ENCODE measurements around the gene FBXL7.

FBXL7 gene

DNA sequence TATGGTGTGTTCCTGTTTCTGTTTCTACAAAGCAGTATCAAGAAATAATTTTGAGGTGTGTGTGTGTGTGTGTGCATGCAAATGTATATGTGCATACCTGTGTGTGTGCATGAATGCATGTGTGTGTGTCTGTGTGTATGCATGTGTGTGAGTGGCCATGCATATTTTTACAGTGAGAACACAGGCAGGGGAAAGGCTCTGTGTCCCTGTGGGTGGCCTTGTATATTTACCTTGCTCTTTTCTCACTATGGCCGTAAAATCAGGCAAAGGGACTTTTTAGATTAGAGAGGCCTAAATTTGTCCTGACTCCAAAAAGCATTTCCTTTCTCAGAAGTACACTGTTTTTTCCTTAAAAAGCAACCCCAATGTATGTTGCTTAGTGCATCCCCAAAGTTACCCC is 386.2 kb downstream of the FBXL7 start:
- no peak for DNase-seq (ENCODE audit: low read depth in 2 of 2)

DNA sequence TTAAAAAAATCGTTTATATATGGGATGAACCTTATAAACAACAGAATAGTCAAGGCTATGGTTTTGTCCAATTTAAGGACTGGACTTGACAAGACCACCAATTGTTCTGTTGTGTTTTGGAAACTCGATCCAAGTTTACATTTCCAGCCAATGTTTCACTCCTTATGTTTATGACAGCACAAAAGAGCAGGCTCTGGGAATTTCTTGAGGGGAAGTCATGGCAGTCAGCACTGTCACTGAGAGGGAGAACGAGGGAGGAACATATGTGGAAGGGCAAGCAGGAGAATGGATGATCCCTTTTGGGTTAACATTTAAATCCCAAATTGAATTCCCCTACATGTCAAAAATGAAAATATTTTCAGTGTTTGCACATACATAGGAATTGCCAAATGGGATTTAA is 387.1 kb downstream of the FBXL7 start:
- no peak for DNase-seq (ENCODE audit: low read depth in 2 of 2)

DNA sequence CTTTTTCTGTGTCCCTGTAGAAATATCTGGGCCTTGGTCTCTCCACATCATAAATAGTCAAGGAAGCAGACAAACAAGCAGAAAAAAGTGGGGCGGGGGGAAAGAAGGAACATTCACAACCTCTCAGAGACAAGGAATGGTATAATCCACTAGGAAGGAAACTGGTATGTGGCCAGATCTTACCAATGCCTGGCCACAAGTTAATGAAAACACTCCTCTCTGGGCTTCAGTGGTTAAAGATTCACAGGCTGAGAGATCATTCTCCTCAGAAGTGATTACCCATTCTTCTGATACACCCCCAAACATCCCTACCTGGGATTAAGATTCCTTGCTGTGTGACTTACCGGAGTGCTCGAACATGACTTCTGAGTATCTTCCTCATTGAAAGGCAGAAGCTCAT is 389.0 kb downstream of the FBXL7 start:
- no peak for DNase-seq (ENCODE audit: low read depth in 2 of 2)

DNA sequence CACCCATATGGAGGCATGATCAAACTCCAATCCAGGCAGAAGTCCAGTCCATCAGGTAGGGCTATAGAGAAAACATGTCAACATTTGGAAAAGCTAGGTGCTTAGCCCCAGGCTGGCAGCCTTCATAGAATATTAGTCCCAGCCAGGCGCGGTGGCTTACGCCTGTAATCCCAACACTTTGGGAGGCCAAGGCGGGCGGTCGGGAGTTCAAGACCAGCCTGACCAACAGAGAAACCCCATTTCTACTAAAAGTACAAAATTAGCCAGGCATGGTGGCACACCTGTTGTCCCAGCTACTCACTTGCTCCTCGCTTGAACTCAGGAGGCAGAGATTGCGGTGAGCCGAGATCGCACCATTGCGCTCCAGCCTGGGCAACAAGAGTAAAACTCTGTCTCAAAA is 393.9 kb downstream of the FBXL7 start:
- no peak for DNase-seq (ENCODE audit: low read depth in 2 of 2)

DNA sequence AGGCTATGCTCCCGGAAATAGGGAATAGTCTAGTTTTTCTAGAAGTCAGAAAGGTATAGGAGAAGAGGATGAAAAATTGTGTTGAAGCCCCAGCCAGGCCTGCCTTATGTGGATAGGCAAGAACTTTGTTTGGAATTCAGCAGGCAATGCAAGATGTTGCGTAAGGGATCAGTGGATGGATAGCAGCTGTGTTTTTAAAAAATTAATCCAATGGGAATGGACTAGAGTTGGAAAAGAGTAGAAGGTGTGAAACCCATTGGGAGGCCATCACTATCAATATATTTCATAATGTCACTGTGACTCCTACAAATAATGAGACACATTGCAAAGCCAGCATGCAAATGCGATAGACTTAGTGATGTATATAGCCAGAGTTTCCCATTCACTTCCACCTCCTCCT is 397.7 kb downstream of the FBXL7 start:
- no peak for DNase-seq (ENCODE audit: low read depth in 2 of 2)

DNA sequence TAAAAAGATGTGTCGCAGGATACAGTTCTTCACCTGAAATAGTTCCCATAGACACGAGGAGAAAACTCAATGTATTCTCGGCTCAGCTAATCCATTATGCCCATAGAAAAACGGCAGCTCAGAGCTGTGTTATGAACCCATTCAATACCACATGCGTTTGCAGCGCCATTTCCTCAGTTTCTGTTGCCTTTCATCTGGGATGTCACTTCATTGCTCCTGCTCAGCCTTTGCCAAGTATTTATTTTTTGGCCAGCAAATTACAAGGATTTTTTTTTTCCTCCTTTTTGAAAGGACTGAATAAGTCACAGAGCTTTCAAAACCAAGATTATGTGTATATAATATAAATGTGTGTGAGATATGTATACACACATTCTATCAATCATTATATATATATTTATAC is 398.7 kb downstream of the FBXL7 start:
- DNase-seq (ENCODE audit: low read depth in 2 of 2) = no peak

DNA sequence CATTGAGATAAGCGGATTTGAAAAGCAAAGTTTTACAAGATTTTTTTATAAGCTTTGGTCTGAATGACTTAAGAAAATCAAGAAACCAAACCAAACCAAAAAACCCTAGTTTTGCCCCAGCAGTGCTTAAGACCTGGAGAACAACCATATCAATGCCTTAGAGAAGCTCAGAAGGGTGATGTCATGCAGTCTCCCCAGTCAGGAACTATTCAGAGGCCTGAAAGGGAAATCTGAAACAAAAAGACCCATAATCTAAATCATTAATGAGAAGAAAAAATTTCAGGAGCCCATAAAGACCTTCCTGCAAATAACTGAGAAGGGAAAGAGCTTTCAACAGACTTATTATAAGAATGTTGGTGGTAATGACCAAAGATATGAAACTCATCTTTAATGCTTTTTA is 399.5 kb downstream of the FBXL7 start:
- no peak for DNase-seq (ENCODE audit: low read depth in 2 of 2)

DNA sequence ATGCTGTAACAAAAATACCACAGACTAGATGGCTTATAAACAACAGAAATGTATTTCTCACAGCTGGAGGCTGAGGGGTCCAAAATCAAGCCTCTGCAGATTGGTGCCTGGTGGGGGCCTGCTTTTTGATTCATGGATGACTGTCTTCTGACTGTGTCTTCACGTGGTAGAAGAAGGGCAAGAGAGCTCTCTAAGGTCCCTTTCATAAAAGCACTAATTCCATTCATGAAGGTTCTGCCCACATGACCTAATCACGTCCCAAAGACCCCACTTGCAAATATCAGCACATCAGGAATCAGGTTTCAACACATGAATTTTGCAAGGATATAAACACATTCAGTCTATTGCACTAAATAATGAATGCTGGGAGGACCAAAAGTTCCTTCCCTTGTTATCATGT is 401.2 kb downstream of the FBXL7 start:
- DNase-seq (ENCODE audit: low read depth in 2 of 2) = no peak

DNA sequence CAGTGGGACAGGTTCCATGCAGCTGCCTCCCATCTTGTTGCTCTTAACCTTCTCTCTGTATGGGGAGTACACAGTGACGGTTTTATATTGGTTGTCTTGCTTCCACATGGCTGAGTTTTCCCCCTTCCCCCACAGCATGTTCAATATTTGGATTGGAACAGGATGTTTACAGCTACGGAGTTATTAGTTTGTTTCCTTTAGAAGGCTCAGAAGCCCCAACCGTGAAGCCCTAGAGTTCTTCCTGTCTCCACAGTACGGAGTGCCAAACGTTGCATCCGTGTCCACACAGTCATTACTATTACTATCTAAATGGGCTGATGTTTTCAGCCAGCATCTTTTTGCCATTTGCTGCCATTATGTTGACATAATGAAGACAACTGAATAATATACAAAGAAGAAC is 402.1 kb downstream of the FBXL7 start:
- DNase-seq (ENCODE audit: low read depth in 2 of 2) = no peak

DNA sequence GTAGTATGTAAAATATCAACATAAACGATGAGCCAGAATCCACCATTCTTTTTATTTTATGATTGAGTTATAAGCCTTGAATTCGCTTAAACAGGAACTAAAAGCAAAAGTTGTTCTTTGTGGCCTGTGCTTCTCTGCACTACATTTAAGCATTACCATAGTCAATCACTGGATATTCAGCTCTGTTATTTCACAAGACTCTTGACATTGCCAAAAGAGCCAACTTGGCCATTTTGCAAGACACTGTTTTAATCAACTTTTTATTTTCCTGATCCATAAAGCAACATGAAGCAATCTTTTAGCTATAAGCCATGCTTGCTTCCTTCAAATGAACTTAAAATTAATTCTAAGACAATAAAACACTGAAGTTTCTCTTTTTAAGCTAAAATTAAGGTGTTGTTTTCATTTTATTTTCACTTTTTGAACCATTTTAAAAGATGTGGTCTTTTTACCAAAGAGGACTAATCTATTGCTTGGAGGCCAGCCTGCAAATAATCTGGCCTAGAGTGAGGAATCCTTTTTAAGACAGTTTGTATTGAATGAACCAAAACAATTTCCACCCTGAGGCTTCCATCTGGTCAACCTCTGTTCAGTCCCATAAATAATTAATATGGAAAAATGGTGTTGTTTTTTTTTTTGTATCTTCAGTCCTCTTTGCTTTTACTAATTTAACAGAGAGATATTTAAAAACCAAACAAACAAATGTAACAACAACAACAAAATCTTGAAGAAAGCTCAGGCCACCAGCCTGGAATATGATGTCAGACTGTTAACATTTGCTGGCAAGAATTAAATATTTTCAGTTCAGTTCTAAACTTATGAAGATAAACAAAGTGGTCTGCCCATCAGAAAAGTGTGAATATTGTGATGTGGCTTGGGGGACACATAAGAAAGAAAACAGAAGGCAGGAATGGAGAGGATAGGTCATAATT is 405.2 kb downstream of the FBXL7 start:
- DNase-seq (ENCODE audit: low read depth in 2 of 2) = no peak

DNA sequence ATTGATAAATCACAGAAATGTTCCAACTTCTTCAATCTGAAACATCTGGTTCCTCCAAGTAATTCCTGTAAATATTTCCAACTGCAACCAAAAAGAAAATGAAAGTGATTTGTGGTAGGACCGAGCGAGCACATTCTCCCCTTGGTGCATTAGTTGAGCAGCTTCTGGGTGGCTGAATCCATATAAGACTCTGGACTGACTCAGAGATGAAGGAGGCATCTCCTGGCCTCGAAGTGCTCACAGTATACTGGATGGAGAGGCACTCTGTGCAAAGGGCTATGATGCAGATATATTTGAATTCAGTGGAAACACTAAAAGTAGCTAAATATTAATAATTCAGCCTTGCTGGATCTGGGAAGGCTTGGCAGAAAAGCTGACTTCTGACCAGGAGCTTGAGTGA is 414.7 kb downstream of the FBXL7 start:
- DNase-seq (ENCODE audit: low read depth in 2 of 2) = no peak

DNA sequence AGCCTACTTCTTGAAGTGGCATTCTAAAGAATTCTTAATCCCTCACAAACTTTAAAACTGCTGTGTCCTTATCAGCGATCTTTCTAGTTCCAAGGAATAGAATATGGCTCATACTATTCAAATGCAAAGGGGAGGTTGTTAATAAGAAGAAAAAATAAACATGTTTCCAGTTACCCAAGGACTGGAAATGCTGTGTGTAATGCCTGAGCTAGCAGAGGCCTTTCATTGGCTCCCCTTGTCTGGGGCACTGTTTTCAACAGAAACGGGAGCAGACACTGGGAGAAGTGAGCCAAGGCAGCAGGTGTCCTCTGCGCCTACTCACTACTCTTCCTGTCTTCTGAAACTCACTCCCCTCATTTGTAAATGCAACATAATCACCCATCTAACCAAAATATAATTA is 426.6 kb downstream of the FBXL7 start:
- no peak for DNase-seq (ENCODE audit: low read depth in 2 of 2)

DNA sequence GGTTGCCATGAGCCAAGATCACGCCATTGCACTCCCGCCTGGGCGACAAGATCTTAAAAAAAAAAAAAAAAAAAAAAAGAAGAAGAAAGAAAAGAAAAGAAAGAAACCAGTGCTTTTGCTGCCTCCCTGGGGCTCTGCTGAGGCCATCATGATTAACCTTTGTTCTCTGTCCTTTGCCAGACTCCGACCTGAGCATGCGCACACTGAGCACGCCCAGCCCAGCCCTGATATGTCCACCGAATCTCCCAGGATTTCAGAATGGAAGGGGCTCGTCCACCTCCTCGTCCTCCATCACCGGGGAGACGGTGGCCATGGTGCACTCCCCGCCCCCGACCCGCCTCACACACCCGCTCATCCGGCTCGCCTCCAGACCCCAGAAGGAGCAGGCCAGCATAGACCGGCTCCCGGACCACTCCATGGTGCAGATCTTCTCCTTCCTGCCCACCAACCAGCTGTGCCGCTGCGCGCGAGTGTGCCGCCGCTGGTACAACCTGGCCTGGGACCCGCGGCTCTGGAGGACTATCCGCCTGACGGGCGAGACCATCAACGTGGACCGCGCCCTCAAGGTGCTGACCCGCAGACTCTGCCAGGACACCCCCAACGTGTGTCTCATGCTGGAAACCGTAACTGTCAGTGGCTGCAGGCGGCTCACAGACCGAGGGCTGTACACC is 427.9 kb downstream of the FBXL7 start:
- no peak for DNase-seq (ENCODE audit: low read depth in 2 of 2)

DNA sequence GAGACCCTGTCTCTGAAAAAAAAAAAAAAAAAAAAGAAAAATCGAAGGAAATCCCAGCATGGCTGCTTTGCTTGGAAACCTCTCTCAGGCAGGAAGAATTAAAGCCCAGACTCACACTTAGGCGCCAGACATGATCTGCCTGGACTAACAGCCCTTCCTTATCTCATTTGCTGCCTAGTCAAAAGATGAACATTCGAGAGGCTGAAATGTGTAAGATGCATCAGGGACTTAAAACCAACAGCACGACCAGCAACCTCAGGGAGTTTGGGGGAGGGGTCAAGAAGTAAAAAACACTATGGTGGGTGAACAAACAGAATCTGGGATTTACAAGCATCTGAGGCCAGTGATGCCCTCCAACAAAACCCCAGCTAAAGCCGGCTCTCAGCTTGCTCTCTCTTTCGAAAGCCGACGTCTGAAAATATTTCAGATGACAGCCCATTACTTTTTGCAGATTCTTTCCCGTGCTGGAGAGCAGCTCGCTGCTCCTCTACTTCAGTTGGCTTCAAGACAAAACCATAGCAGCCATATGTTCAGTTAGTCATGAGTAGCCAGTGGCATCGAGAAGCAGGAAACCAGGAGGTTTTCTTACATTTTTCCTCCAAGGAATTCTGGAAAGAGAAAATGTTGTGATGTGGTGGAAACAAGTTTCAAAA is 429.8 kb downstream of the FBXL7 start:
- DNase-seq (ENCODE audit: low read depth in 2 of 2) = no peak

DNA sequence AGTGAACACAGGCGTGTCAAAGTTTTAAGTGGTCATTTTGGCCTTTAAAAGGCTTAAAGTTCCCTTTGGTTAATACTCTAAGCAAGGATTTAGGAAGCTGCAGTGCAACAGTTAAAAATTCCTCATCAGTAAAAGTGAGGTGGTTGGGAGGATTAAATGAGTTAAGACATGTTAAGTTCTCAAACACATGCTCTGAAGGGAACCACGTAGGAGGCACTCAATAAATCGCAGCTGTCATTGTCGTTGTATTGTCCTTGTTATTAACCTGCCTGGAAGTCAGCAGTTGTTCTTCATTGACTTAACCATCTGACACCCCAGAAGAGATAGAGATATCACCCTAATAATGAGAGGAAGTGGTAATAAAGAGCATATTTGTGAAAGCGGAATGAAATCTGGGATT is 432.1 kb downstream of the FBXL7 start:
- no peak for DNase-seq (ENCODE audit: low read depth in 2 of 2)

DNA sequence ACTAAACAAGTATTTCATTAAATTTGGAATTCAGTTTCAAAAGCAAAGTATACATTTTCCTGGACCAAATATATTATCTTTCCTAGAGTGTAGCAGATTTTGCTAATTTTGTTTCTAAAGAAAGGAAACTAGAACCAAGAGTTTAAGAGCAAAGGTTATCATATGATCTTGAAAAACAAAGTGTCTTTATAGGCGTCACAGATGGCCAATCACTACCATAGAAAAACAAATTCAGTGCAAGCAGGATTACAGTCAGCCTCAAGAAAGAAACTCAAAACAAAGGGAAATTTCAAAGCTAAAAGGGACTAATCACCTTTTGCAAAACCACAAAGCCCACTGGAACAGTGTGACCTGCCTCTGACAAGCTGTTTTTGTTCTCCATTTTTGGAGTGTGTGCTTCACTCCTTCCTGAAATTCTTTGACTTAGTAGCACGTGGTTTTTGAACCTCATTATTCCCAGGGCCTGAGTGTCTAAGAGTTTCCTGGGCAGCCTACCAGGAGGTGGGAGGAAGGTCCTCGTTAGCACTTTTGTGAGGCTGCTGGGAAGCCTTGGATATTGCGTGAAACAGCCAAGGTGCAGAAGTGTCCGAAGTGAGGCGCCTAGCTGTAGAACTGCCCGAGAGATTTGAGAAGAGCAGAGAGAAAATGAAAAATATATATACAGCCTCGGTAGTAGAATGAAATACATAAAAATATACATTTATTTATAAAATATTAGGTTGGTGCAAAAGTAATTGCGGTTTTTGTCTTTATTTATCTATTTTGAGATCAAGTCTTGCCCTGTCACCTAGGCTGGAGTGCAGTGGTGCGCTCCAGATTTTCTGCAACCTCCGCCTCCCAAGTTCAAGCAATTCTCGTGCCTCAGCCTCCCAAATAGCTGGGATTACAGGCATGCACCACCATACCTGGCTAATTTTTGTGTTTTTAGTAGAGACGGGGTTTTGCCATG is 433.6 kb downstream of the FBXL7 start:
- DNase-seq (ENCODE audit: low read depth in 2 of 2) = no peak

DNA sequence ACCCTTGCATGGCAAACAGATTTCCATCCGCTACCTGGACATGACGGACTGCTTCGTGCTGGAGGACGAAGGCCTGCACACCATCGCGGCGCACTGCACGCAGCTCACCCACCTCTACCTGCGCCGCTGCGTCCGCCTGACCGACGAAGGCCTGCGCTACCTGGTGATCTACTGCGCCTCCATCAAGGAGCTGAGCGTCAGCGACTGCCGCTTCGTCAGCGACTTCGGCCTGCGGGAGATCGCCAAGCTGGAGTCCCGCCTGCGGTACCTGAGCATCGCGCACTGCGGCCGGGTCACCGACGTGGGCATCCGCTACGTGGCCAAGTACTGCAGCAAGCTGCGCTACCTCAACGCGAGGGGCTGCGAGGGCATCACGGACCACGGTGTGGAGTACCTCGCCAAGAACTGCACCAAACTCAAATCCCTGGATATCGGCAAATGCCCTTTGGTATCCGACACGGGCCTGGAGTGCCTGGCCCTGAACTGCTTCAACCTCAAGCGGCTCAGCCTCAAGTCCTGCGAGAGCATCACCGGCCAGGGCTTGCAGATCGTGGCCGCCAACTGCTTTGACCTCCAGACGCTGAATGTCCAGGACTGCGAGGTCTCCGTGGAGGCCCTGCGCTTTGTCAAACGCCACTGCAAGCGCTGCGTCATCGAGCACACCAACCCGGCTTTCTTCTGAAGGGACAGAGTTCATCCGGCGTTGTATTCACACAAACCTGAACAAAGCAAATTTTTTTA is 436.7 kb downstream of the FBXL7 start:
- no peak for DNase-seq (ENCODE audit: low read depth in 2 of 2)

DNA sequence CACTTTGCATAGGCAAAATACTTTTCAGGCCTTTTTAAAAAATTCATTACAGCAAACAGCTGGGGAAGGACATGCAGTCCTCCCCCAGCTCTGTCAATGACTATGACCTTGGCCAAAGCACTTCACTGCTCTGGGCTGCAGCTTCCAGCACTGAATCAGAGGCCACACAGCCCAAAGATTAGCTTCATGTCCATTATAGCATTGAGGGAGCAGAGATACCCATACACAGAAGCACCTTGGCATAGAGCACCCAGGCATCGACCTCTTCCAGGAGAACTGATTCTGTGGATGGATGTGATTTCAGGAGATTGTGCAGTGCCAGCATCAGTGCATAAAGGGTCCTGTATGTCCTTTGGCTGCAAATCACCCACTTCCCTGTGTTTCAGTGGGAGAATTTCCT is 437.7 kb downstream of the FBXL7 start:
- DNase-seq (ENCODE audit: low read depth in 2 of 2) = no peak

DNA sequence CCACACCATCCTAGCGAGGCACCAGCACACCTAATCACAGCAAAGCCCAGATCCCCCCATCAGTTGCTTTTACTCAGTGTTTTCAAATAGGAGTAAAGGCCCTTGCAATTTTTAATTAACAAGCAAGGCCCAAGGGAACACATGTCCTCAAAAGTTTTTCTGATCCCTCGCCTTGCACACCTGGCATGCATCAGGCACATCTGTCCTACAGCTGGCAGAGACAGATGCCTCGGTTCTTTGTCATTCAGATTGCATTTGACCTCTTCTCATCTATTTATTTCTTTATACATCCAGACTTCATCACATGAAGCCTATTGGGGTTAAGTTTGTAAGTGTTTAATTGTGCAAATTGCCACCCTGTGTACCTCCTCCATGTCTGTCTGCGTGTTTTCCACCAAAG is 438.2 kb downstream of the FBXL7 start:
- DNase-seq (ENCODE audit: low read depth in 2 of 2) = no peak

DNA sequence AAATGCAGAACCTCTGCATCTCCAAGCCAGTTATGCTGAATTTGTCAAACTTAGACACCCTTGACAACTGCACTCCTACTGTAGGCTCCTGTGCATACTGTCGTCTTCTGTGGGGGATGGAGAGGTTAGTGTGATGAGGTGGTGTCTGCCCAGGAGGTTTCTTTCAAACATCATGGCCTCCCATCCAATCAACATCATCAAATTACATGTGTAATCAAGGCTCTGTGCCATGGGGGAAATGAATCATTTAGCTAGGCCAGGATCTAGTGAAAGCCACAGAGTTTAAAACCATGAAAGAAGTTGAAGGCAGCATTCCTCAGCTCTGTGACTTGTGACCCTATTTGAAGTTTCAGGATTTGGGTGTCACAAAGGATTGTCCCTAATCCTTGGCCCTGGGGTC is 439.0 kb downstream of the FBXL7 start:
- DNase-seq (ENCODE audit: low read depth in 2 of 2) = no peak

DNA sequence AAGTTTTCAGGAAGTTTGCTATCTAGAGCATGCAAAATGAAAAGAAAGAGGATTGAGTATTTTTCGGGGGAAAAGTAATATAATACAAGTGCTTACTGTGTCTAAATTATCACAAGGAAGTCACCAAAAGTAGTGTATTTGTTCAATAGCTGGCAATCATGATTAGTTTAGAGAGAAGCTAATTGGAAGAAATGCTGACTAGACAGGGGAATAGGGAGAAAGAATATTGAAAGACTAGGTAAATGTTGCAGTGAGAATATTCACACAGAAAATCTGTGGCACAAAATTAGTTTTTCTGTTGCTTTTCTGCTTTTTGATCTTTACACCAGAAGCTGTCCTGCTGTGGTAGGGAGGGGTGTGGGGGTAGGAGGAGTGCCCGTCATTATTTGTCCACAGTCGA is 440.9 kb downstream of the FBXL7 start:
- no peak for DNase-seq (ENCODE audit: low read depth in 2 of 2)

Measured in stimulated activated CD8-positive, alpha-beta memory T cell treated with anti-CD3 and anti-CD28 coated beads, Interleukin-15, amount 100 ng/mL, for 48 hours (primary cell).